Measurements from ENCODE around the gene MN1.
A peak's percentile ranks its signal among the peaks of the same experiment; 100 is the strongest.

The MN1 gene

GRCh38 chr22:27786291-27786932, 15.1 kb downstream of the MN1 start:
- DNase-seq (ENCODE audit: low spot score) (no peak), FAIRE-seq (peak; percentile 59)

- DNase-seq (ENCODE audit: low spot score) (no peak), FAIRE-seq (no peak)
These were observed 15.7 kb downstream of the MN1 start for GRCh38 chr22:27785831-27786230.

- FAIRE-seq (peak; percentile 37), DNase-seq (ENCODE audit: low spot score) (no peak)
These were observed 17.5 kb downstream of the MN1 start for GRCh38 chr22:27784120-27784475.

- FAIRE-seq (peak; percentile 86), DNase-seq (ENCODE audit: low spot score) (no peak)
These were observed 18.0 kb downstream of the MN1 start for GRCh38 chr22:27783436-27784119.

GRCh38 chr22:27782088-27782487, 19.5 kb downstream of the MN1 start:
- peak; percentile 76 for FAIRE-seq

GRCh38 chr22:27780161-27780575, 21.4 kb downstream of the MN1 start:
- DNase-seq (ENCODE audit: low spot score) (no peak), FAIRE-seq (peak; percentile 90)

More at GRCh38 chr22:27782088-27782487, 19.5 kb downstream of the MN1 start:
- no peak for DNase-seq (ENCODE audit: low spot score)

- DNase-seq (ENCODE audit: low spot score) (no peak), FAIRE-seq (no peak)
These were observed 21.9 kb downstream of the MN1 start for GRCh38 chr22:27779643-27780042.

GRCh38 chr22:27778294-27779090, 23.1 kb downstream of the MN1 start:
- peak; percentile 91 for FAIRE-seq
- DNase-seq (ENCODE audit: low spot score): no peak

- DNase-seq (ENCODE audit: low spot score) (no peak), FAIRE-seq (peak; percentile 52)
These were observed 24.4 kb downstream of the MN1 start for GRCh38 chr22:27777128-27777527.

- DNase-seq (ENCODE audit: low spot score) (no peak), FAIRE-seq (no peak)
These were observed 25.0 kb downstream of the MN1 start for GRCh38 chr22:27776650-27776958.

GRCh38 chr22:27775758-27776649, 25.6 kb downstream of the MN1 start:
- no peak for FAIRE-seq
- DNase-seq (ENCODE audit: low spot score): no peak

GRCh38 chr22:27775087-27775698, 26.4 kb downstream of the MN1 start:
- DNase-seq (ENCODE audit: low spot score) (no peak), FAIRE-seq (peak; percentile 85)

GRCh38 chr22:27774200-27774599, 27.4 kb downstream of the MN1 start:
- DNase-seq (ENCODE audit: low spot score) (no peak), FAIRE-seq (peak; percentile 40)

- FAIRE-seq (no peak), DNase-seq (ENCODE audit: low spot score) (no peak)
These were observed 28.5 kb downstream of the MN1 start for GRCh38 chr22:27772984-27773498.

GRCh38 chr22:27772081-27772983, 29.2 kb downstream of the MN1 start:
- FAIRE-seq (peak; percentile 96), DNase-seq (ENCODE audit: low spot score) (no peak)

- FAIRE-seq: no peak
- DNase-seq (ENCODE audit: low spot score): no peak
These were observed 29.9 kb downstream of the MN1 start for GRCh38 chr22:27771637-27772036.

- DNase-seq (ENCODE audit: low spot score) (no peak), FAIRE-seq (peak; percentile 88)
These were observed 32.5 kb downstream of the MN1 start for GRCh38 chr22:27769012-27769411.

GRCh38 chr22:27768027-27768653, 33.4 kb downstream of the MN1 start:
- no peak for DNase-seq (ENCODE audit: low spot score)
- FAIRE-seq: peak; percentile 87

- peak; percentile 94 for FAIRE-seq
- DNase-seq (ENCODE audit: low spot score): no peak
These were observed 34.9 kb downstream of the MN1 start for GRCh38 chr22:27766679-27767078.

All from urothelium cell line (cell line).